GM12878 (cell line): Measurements from ENCODE around the gene LSAMP.

Experiments
- CTCF ChIP-seq, 3 experiments: IDR thresholded peaks in 2 of 3; conservative IDR thresholded peaks in 1 of 3; 2 replicates each; pipeline ENCODE4 v1.5.1; 2011; ENCODE audit warnings: low read depth in 3 of 3, low read length in 3 of 3, mild to moderate bottlenecking in 3 of 3, control low read depth in 2 of 3, moderate library complexity in 2 of 3, inconsistent platforms in 1 of 3, mixed read lengths in 1 of 3; ENCODE audit not compliant: control insufficient read depth in 2 of 3, insufficient read depth in 1 of 3; ENCODE audit errors: extremely low read depth in 1 of 3
- GABPA ChIP-seq: IDR thresholded peaks from 2 replicates; pipeline ENCODE4 v1.6.1; 2014; ENCODE audit warnings: antibody characterized with exemption, low read depth, mild to moderate bottlenecking, inconsistent platforms
- KDM1A ChIP-seq: fragments of 200-600 bp; sonication (generic); IDR thresholded peaks from 2 replicates; pipeline ENCODE4 v1.6.1; 2016; ENCODE audit warnings: borderline replicate concordance
- PRDM15 ChIP-seq: fragments of 450-650 bp; formaldehyde crosslinking; IDR thresholded peaks from 2 replicates; pipeline ENCODE4 v1.4.0; 2020; ENCODE audit warnings: mild to moderate bottlenecking, moderate library complexity
- REST ChIP-seq: IDR thresholded peaks from 2 replicates; pipeline ENCODE4 v1.6.1; 2012; ENCODE audit warnings: mild to moderate bottlenecking, low read depth, low read length

GRCh38 chr3:115943579-115943978 lies 501.7 kb downstream of the LSAMP start:
- TF ChIP-seq CTCF (IDR thresholded peaks at IDR 0.05 in 2 of 3, conservative IDR thresholded peaks at IDR 0.05 in 1 of 3; ENCODE audit: control insufficient read depth in 2 of 3, extremely low read depth in 1 of 3, insufficient read depth in 1 of 3, low read depth in 3 of 3, low read length in 3 of 3) (no peak), GABPA (no peak), KDM1A (no peak), PRDM15 (CRISPR knock-in tag) (no peak), REST (no peak)
